HG02678 (cell line): ENCODE results near the gene HOXA10.

Experiments used
- ATAC-seq: cut with Tn5 transposase; IDR thresholded peaks from one replicate; pipeline ENCODE4 v1.9.1; 2021; ENCODE audit warnings: mild to moderate bottlenecking, moderate library complexity; ENCODE audit not compliant: unreplicated experiment

Gene HOXA10

GRCh38 chr7:27157702-27158431 is 16.3 kb downstream of the HOXA10 start:
- no peak for ATAC-seq

- ATAC-seq = no peak
These were observed 17.0 kb downstream of the HOXA10 start for GRCh38 chr7:27156916-27157701.

GRCh38 chr7:27156508-27156898 is 17.6 kb downstream of the HOXA10 start, which contains the start of gene HOXA7:
TSS of gene HOXA7 (minus strand) at chr7:27156675. CDS start at chr7:27156545, 130 bp downstream.
- ATAC-seq = no peak

DNA sequence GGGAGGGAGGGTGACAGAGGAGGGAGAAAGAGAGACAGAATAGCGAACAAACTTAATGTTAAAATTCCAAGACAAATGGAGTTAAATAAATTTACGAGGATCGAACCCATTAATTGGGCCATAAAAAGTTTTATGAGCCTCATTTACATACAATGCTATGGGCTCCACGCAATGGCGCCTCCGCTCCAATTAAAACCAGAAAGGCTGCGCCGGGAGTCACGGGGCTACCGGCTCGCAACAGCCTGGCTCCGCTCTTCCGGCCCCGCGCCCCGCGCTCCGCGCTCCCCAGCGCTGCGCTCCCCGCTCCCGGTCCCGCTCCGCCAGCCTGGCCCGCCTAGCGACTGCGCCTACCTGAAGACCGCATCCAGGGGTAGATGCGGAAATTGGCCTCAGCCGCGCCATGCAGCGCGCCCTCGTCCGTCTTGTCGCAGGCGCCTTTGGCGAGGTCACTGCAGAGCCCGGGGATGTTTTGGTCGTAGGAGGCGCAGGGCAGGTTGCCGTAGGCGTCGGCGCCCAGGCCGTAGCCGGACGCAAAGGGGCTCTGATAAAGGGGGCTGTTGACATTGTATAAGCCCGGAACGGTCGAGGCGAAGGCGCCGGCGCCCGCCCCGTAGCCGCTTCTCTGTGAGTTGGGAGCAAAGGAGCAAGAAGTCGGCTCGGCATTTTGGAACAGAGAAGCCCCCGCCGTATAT is 18.2 kb downstream of the HOXA10 start:
- no peak for ATAC-seq

DNA sequence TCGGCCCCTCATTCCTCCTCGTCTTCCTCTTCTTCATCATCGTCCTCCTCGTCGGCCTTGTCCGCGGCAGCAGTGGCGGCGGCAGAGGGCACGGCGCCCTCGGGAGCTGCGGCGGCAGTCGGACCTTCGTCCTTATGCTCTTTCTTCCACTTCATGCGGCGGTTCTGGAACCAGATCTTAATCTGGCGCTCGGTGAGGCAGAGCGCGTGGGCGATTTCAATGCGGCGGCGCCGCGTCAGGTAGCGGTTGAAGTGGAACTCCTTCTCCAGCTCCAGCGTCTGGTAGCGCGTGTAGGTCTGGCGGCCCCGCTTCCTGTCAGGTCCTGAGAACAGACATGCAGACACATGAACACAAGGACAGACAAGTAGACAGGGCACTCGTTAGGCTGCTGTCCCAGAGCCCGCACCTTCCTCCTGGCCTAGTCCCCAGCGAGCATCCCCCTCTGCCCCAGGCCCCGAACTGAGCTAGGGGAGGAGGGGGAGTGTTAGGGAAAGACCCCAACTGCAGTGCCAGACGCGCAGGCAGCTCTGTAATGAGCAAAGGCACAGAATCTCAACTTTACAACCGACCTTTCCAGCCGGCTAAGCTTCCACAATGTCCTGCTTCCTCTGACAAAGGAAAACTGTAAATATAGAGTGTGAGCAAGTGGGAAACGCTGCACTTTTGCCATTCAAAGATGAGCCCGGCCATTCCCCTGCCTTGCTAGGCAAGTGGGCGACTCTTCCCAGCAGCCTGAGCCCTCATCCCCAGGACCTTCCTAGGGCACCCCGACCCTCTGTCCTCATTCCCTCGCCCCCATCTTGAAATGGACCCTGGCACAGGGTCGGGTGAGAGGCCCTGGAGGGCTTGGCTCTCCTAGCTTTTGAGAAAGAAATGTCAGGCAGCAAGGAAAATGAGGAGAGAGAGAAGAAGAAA is 19.0 kb downstream of the HOXA10 start:
- ATAC-seq = no peak

DNA sequence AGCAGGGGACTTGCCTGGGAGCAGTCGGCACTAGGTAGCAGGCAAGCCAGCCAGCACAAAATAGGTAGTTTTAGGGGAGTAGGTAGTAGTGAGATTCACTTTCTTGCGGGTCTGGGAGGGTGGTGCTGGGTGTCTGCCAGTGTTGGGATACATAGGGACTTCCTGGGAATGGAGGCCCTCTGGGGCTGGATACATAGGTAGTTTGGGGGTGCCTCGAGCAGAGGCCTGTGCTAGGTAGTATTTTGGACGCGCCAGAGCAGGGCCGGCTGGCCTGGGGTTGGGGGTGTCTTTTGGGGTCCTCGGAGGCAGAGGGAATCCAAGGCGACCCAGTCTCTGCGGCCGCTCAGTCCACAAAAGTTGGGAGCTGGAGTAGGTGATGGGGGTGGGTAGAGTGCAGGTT is 19.8 kb downstream of the HOXA10 start:
- no peak for ATAC-seq

DNA sequence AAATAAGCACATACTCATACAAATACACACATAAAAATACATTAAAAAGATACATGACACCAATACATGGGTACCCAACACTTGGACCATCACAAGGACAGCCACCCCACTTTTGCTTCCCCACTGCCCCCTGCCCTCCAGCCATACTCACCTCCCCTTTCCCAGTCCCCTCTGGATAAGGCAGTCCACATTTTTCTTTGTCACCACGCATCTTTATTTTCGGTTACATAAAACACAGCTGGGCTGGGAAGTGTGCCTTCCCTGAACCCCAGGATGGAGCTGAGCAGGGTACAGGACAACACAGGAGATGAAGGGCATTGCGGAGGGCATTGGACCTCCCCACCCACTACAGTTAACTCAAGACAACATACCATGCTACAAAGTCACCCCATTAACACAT is 20.6 kb downstream of the HOXA10 start:
- ATAC-seq = no peak

DNA sequence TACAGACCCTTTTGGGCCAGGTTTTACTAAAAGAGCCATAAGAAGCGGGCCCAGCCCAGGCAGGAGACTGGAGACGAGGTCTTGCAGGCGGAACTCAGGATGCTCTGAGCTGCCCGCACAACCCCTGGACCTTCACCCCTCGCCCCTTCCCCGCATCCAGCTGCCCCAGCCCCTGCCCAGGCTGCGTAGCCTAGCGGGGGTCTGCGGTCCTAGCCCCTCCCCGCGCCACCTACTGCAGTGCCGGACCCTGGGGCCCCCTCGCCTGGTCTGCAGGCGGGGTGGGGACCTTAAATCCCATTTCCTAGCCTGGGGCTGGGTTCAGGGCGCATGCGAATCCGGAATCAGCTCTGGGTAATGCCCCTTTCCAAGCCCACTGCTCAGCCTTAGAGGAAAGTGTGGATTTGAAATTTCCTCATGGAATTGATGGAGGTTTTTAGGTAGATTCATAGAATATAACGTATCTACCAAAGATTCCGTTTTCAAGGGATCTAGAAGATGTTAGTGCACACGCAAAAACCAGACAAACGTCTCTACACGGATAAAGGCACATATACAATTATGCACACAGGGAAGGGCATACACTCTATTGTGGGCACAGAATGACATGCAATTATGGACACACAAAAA is 21.2 kb downstream of the HOXA10 start:
- no peak for ATAC-seq

DNA sequence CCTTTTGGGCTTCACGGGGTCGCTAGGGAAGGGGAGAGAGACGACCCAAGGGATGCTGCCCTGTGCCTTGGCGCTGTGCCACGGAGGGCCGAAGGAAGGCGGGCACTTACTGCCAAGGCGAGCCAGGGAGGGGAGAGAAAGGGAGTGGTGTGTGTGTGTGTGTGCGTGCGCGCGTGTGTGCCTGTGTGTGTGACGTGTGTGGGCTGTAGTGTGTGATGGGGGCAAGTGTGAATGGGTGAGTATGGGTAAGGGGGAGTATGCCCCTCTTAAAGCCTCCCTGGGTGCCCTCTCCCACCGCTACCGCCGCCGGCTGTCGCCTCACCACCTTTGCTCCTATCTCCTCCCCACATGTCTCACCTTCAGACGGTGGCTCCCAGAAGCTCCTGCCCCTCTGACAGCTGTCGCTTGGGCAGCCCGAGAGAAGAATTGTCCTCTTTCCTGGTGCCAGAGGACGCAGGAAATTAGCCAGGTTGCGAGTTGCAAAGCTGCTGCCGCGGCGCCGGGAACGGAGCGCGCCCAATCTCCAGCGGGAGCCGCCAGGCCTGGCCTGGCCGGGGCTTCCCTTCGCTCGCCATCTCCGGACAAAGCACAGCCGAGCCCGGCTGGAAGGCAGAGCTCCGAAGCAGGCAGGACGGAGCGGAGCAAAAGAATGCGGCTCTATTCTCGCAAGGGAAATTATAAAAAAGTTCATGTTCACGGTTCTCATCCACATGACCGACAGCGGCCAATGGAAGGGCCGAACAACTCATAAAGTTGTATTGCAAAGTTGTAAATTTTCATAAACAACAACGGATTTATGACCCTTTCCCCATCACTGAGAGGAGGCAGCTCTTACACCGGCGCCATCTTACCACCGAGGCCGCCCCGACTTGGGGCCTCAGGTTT is 21.9 kb downstream of the HOXA10 start, which contains the start of gene HOXA3:
Gene HOXA3, minus strand, starts transcription at position 653 of the 885 bp plus-strand sequence. CDS start 41,943 bp downstream, outside the sequence.
- ATAC-seq = no peak

GRCh38 chr7:27151341-27151930 is 22.7 kb downstream of the HOXA10 start:
- no peak for ATAC-seq

GRCh38 chr7:27150568-27151340 is 23.4 kb downstream of the HOXA10 start:
- ATAC-seq = peak; percentile 86

GRCh38 chr7:27149842-27150567 is 24.1 kb downstream of the HOXA10 start:
- ATAC-seq = no peak

DNA sequence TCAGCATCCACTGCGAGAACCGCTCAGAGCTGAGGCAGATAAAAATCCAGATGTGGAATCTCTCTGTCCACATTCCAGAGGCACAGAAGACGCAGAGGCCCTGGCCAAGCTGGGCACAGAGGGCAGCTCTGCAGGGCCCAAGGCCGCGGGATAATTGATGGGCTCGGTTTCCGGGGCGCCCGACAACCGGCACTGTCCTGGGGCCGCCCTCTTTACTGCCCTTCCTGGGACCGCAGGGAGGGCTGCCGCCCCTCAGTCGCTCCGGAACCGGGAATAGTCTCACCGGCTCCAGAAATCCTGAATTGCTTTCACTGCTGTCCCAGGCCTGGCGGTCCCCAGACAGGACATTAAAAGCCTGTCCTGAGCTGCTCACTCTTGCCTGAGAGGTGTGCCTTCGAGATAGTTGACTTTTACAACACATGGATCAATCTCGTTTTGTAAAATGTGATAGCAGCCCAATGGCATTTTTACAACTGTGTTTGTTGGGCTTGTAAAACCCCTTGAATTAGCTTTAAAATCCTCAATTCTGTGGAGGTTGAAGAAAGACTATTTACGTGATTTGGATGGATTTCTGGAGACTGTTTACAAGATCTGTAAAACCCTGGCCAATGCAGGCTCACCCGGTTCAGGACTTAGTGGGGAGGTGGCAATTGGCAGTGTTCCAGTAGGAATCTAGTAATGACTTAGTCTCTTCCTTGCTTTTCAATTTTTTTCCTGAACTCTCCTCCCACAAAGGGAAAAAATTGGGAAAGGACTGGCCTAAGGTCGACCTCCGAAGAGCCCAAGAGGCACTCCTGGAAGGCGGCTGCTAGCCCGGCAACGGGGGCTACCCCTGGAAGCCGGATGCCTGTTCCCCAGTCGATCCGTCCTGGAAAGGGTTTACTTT is 25.1 kb downstream of the HOXA10 start:
- no peak for ATAC-seq

DNA sequence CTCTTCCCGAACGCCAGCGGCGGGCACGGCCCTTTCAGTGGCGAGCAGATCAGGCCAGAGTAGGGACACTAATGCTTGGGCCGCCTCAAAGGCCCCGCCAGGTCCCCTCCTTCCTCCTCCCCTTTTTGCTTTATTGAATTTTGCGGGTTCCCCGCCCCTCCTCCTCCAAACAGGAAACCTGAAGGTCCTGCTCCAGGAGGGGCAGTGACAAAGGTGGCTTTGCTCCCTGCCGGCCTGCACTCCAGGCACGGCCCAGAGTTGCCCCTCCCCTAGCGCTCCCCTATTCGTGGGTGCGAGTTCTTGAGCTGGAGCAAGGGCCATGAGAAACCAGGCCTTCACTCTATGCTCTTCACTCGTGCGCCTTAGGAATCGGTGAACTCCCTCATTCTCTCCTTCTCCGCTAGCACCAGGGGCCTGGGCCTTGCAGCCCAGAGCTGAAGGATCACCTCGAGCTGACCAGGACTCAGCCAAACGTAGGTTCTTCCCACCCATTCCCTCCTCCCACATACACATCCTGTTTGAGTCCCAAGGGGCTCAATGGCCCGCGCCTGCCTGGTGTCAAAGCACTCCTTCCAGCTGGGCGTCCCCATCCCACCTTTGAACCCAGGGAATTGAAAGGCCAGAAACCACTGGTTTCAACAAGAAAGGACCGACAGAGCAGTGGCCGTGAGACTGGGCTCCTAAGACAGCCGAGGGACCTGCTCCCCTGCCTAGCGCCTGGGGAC is 25.9 kb downstream of the HOXA10 start:
- ATAC-seq = no peak

DNA sequence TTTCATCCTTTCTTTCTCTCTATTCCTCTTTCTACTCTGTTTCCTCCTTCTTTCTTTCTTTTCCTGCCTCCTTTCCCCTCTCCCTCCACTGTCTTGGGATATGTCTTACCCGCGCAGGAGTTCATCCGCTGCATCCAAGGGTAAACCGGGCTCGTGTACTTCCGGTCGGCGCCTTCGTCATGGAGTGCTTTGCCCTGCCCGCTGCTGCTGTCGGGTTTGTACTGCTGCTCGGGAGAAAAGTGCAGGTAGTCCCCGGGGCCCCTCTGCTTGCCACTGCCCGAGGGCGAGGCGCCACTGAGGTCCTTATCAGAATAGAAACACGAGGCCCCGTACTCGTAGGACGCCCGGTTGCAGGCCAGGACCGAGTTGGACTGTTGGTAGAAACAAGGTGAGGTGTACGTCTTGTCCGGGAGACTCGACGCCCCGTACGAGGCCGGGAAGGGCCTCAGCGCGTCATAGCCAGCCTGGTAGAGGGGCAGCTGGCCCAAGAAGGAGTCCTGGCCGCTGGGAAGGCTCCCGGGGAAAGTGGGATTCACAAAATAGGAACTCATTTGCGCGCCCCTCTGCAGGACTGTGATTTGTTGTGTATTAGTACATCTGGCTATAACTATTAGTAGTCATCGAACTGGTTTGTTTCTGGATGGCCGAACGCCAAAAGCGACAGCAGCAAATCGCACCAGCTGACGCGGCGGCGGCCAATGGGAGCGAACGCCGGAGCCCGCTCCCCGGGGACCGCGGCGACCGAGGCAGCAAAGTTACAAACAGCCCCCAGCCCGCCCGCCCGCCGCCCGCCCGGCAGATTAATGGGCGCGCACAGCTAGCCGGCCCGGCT is 26.7 kb downstream of the HOXA10 start, which contains the start of gene HOXA6:
Gene HOXA6, minus strand, starts transcription at position 576 of the 832 bp plus-strand sequence. Its CDS starts 25 bp downstream, at position 551.
- ATAC-seq = no peak
